ENCODE results near the gene RAB39B.

Gene RAB39B

DNA sequence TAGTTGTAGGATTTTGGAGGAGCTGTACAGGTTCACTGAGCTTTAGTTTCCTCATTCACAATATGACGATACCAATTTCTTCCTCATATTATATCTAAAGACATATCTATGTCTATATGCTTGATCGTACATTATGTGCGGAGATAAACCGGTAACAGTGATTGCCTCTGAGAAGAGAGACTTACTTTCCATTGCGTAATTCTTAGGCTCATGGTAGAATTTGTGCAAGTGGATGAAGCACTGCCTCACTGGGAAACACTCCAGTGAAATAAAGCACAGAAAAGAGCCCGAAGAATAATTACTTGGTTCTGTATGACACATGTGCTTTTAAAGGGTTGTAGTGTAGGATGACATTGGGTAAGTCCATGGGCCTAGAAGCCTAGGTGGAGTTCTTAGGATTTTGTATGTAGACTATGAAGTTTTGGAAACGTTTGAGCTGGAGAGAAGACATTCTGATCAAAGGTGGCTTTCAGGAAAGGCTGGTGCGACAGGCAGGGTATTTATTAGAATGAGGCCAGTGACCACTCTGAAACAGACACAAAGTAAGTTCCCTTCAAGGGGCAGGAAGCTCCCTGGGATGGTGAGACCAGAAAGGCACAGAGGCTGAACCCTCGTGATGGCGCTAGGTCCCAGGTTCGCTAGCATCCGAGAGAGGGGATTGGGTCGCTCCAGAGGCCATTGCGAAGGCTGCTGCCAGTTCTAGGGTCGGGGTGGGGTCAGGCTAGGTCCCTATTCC is 48.7 kb downstream of the RAB39B start:
- DNase-seq = no peak

GRCh38 chrX:155213731-155214130 is 50.6 kb downstream of the RAB39B start:
- no peak for DNase-seq

DNA sequence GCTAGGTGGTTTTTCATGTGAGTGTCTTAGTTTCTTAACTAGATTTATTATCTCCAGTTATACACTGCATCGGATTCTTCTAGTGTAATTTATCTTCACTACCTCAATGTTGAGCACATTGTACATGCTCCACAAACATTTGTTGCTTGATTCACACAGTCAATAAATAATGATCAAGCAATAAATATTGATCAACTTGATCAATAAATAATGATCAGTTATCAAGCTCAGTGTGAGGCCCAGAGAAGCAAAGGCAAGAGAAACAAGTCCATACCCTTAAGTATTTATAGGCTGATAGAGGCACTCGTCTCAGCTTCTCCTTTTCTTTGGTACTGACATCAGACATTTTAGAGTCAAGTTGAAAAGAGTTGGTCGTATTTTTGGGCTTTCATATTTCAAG is 53.1 kb downstream of the RAB39B start:
- no peak for DNase-seq

All from NCI-H1694 treated with DMSO at 0.1 percent for 48 hours (cell line).